HG02588 (cell line): ENCODE measurements around the gene TBX6.
"Not testable (repeated sequence)": the region's sequence is repeated elsewhere in the genome, so short reads cannot be mapped to it uniquely, and the experiment has no call there.

ENCODE experiments used
- ATAC-seq: cut with Tn5 transposase; IDR thresholded peaks from one replicate; pipeline ENCODE4 v1.9.1; 2021; ENCODE audit warnings: mild to moderate bottlenecking, moderate library complexity; ENCODE audit not compliant: unreplicated experiment

TBX6 gene

DNA sequence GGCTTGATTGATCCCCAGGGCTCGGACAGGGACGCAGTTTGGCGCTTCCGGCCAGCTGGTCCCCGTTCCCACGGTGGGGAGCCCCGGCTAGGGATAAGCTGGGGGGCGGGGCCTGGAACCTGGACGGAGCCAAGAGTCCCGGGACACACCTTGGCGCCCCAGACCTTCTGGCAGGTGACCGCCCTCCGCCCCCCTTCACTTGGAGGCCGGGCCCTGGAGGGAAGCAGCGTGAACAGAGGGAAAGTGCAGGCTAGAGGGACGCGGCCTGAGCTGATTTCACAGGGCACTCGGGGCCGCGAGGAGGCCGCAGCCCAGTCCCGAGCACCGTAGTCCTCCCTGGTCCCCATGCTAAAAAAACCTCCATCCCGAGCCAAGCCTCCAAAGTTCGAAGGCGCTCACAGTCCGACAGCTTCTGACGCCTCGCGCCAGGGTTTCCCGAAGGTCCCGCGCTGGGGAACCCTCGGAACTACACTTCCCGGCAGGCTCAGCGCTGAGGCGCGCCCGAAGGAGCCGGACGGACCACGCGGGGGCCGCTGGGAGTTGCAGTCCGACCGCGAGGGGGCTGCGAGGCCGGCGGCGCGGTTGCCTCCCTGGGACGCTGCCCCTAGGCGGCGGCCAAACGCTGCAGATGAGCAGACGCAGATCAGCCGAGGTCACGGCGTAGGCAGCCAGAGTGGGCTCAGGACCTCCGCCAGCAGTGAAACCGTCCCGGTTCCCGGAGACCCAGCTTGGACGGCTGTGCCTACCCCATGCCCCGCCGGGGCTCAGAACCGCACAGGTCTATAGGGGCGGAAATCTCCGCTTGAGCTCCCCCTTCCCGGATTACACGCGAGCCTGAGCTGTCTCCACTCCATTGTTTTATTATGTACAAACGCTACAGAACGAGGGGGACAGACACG, at the start of gene TBX6:
Gene TBX6 (minus strand): TSS at position 451 of the 899 bp plus-strand sequence. CDS start 731 bp downstream, outside the sequence.
- peak; percentile 63 for ATAC-seq

- no peak for ATAC-seq
Measured at GRCh38 chr16:30139583-30140481, 48.1 kb upstream of the TBX6 start.

DNA sequence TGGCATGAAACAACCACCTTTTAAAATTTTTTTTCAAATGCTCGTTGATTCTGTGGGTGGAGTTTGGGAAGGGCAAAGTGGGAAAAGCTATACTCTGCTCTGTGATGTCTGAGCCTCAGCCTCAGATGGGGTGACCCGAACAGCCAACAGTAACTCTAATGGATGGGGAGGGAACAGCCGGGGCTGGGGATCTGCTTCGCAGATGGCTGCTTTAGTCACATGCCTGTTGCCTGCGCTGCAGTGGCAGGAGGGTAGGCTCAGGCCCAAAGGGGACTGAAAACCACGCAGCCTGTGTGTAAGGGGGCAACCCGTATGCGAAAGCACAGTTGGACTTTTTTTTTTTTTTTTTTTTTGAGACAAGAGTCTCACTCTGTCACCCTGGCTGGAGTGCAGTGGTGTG, 46.2 kb upstream of the TBX6 start:
- no peak for ATAC-seq

GRCh38 chr16:30136971-30137605, 45.4 kb upstream of the TBX6 start:
- no peak for ATAC-seq

GRCh38 chr16:30132591-30132990, 40.9 kb upstream of the TBX6 start:
- no peak for ATAC-seq

- no peak for ATAC-seq
Measured at GRCh38 chr16:30131869-30132475, 40.2 kb upstream of the TBX6 start.

GRCh38 chr16:30127993-30128392, 36.3 kb upstream of the TBX6 start:
- no peak for ATAC-seq

DNA sequence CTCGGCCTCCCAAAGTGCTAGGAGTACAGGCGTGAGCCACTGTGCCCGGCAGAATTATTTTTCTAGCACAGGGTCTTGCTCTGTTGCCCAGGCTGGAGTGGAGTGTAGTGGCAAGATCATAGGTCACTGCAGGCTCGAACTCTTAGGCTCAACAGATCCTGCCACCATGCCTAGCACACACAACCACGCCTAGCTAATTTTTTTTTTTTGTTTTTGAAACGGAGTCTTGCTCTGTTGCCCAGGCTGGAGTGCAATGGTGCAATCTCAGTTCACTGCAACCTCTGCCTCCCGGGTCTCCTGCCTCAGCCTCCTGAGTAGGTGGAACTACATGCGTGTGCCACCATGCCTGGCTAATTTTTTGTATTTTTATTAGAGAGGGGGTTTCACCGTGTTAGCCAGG, 34.0 kb upstream of the TBX6 start:
- not testable (repeated sequence) for ATAC-seq

GRCh38 chr16:30124985-30125379, 33.3 kb upstream of the TBX6 start:
- ATAC-seq = no peak

- ATAC-seq = no peak
Measured at GRCh38 chr16:30122604-30123160, 31.0 kb upstream of the TBX6 start.

DNA sequence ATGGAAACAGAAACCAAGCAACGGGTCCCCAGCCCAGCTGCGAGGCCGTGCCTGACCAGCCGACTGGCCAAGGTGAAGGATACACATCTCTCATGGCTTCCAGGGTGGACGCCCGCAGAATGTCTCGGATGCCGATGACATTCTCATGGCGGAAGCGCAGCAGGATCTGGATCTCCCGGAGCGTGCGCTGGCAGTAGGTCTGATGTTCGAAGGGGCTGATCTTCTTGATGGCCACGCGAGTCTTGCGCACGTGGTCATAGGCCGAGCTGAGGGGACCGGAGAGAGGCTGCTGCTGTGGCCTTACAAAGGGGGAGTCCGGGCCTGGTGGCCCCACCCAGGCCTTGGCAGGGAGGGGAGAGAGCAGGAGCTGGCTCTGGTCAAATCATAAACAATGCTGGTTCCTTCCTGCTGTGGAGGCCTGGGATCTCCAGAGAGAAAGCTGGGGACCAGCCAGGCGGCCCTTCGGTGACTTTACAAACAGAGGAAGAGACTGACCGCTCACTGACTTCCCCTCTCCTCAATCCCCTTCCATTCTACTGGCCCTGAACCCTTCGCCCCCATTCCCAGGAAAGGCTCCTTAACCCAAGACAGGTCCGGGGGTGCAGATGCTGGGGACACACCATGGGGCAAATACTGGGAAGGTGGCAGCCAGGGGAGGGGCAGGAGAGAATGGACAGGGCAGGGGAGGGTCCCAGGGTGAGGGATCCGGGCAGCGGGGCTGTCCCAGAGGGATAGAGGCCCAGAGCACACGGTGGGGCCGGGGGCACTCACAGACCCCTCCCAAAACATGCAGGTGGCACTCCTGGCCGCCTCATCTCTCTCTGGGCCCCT, 30.2 kb upstream of the TBX6 start:
- no peak for ATAC-seq

- ATAC-seq = no peak
Measured at GRCh38 chr16:30120340-30121105, 28.8 kb upstream of the TBX6 start.

DNA sequence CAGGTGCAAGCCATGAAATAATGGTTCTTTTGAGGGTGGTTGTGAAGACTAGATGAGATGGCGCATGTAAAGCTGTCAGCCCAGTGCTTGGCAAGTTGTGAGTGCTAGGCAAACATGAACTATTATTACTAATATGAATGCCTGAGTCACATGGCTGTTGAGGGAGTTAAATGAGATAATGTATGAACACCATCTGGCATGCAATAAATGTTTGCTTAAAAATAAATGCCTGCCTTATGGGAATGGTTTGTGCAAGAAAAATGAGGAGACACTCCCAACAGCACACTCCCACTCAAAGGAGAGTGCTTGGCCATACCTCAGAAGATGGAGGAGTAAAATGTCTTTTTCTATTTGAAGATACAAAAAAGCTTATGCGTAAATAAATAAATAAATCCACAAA, 27.7 kb upstream of the TBX6 start:
- ATAC-seq = no peak

- ATAC-seq = no peak
Measured at GRCh38 chr16:30117768-30118167, 26.0 kb upstream of the TBX6 start.

- no peak for ATAC-seq
Measured at GRCh38 chr16:30116291-30117207, 24.8 kb upstream of the TBX6 start.

DNA sequence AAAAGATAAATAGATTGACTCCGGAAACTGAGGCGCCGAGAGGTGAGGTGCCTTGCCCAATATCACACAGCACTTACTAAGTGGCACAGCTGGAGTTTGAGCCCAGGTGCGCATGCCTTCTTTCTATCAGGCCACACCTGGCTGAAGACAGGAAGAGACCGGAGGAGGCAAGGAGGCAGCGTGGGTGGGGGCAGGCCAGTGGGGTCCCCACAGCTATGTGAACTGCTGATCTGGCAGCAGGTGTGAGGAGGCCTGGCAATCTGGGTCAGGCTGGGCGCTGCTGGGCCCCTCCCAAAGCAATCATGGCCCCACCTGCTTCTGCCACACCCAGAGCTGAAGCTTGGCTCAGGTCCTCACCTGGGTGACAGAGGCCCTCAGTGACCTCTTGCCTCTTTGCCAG, 23.5 kb upstream of the TBX6 start:
- no peak for ATAC-seq

- ATAC-seq = not testable (repeated sequence)
Measured at GRCh38 chr16:30114833-30115232, 23.1 kb upstream of the TBX6 start.

DNA sequence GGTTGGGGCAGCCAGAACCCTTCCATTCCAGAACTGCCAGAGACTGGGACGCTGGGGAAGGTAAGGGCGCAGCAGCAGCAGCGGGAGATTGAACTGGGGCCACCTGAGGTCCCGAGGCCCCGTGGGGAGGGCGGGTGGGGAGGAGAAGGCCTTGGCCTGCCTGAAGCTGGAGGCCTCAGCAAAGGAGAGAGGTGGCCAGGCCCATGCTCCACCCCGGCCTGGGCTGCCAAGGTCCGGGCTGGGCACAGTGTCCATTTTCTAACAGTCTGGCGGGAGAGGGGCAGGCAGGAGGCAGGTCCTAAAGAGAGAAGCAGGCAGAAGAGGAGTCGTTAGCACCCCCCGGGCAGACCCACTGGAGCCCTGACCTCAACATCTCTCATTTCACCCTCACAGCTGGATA, 22.7 kb upstream of the TBX6 start:
- no peak for ATAC-seq
